T-helper 2 cell (primary cell): ENCODE measurements around the gene PALLD.

Experiments
- DNase-seq, 5 experiments: peaks; one replicate each; pipeline versions ENCODE4 v3.0.0 to v3.0.0-alpha.2; 2012 to 2022

The PALLD gene

GRCh38 chr4:168648929-168649328 is 152.1 kb downstream of the PALLD start:
- DNase-seq = no peak

- DNase-seq = no peak
These were observed 154.5 kb downstream of the PALLD start for GRCh38 chr4:168651374-168651773.

GRCh38 chr4:168651864-168652263 is 155.0 kb downstream of the PALLD start:
- no peak for DNase-seq

- DNase-seq = no peak
These were observed 155.9 kb downstream of the PALLD start for GRCh38 chr4:168652755-168653154.

GRCh38 chr4:168654104-168654847 is 157.4 kb downstream of the PALLD start:
- no peak for DNase-seq

GRCh38 chr4:168654848-168655174 is 158.0 kb downstream of the PALLD start:
- no peak for DNase-seq

- peak in 1 of 5 experiments; percentile 50 for DNase-seq
These were observed 158.3 kb downstream of the PALLD start for GRCh38 chr4:168655182-168655581.

GRCh38 chr4:168656055-168656660 is 159.3 kb downstream of the PALLD start:
- DNase-seq = no peak

- DNase-seq = no peak
These were observed 160.2 kb downstream of the PALLD start for GRCh38 chr4:168656946-168657473.

GRCh38 chr4:168658751-168659150 is 161.9 kb downstream of the PALLD start:
- DNase-seq = no peak

- DNase-seq = no peak
These were observed 163.1 kb downstream of the PALLD start for GRCh38 chr4:168659741-168660465.

GRCh38 chr4:168662297-168662984 is 165.6 kb downstream of the PALLD start:
- DNase-seq = no peak

- no peak for DNase-seq
These were observed 167.5 kb downstream of the PALLD start for GRCh38 chr4:168664242-168664891.

GRCh38 chr4:168666531-168666930 is 169.7 kb downstream of the PALLD start:
- no peak for DNase-seq

GRCh38 chr4:168667376-168667775 is 170.5 kb downstream of the PALLD start:
- no peak for DNase-seq

- DNase-seq = no peak
These were observed 171.1 kb downstream of the PALLD start for GRCh38 chr4:168667921-168668320.

GRCh38 chr4:168673476-168673875 is 176.6 kb downstream of the PALLD start:
- DNase-seq = no peak

GRCh38 chr4:168674077-168674747 is 177.4 kb downstream of the PALLD start:
- DNase-seq = no peak

GRCh38 chr4:168674866-168675265 is 178.0 kb downstream of the PALLD start:
- DNase-seq = no peak

- no peak for DNase-seq
These were observed 180.2 kb downstream of the PALLD start for GRCh38 chr4:168677063-168677462.

- DNase-seq = no peak
These were observed 181.0 kb downstream of the PALLD start for GRCh38 chr4:168677879-168678278.
